Liver (tissue), 9 donors: ENCODE data around the gene TRIP6. TPM values are rescaled to one million over a fixed set of nuclear protein-coding genes. Genes with fewer than 3 reads are reported as not detected.

Experiments used
- DNase-seq: peaks from one replicate; pipeline ENCODE4 v3.0.0-alpha.2; 2017; ENCODE audit warnings: low spot score
- H3K27ac ChIP-seq, 2 donors: one replicate each; pipeline ENCODE4 v1.7.0; 2013; ENCODE audit warnings: inconsistent platforms in 2 of 2, low read length in 2 of 2, control low read depth in 1 of 2, low read depth in 1 of 2, mild to moderate bottlenecking in 1 of 2
- H3K27me3 ChIP-seq, 4 donors: one replicate each; pipeline versions ENCODE4 v1.6.1 to v1.7.0; 2013; ENCODE audit warnings: low read length in 3 of 4, inconsistent platforms in 1 of 4, mild to moderate bottlenecking in 1 of 4, moderate library complexity in 1 of 4; ENCODE audit not compliant: control insufficient read depth in 4 of 4, insufficient read depth in 4 of 4
- H3K36me3 ChIP-seq, 4 donors: one replicate each; pipeline versions ENCODE4 v1.6.1 to v1.7.0; 2013; ENCODE audit warnings: low read length in 3 of 4, mild to moderate bottlenecking in 3 of 4, low read depth in 1 of 4, moderate library complexity in 1 of 4; ENCODE audit not compliant: control insufficient read depth in 4 of 4, insufficient read depth in 3 of 4
- H3K4me1 ChIP-seq, 4 donors: one replicate each; pipeline versions ENCODE4 v1.6.1 to v1.7.0; 2013; ENCODE audit warnings: low read length in 3 of 4, mild to moderate bottlenecking in 3 of 4, moderate library complexity in 1 of 4; ENCODE audit not compliant: control insufficient read depth in 4 of 4, insufficient read depth in 4 of 4
- H3K4me3 ChIP-seq, 3 donors: one replicate each; pipeline versions ENCODE4 v1.6.1 to v1.7.0; 2013; ENCODE audit warnings: low read length in 3 of 3, control low read depth in 1 of 3, low read depth in 1 of 3, mild to moderate bottlenecking in 1 of 3
- H3K9ac ChIP-seq, 2 donors: one replicate each; pipeline ENCODE4 v1.7.0; 2013; ENCODE audit warnings: low read length in 2 of 2, mild to moderate bottlenecking in 2 of 2, moderate library complexity in 2 of 2, control low read depth in 1 of 2, low read depth in 1 of 2
- H3K9me3 ChIP-seq, 4 donors: one replicate each; pipeline versions ENCODE4 v1.6.1 to v1.7.0; 2013; ENCODE audit warnings: low read length in 3 of 4; ENCODE audit not compliant: control insufficient read depth in 4 of 4
- CTCF ChIP-seq: fragments of 150-350 bp; IDR thresholded peaks from 2 replicates; pipeline ENCODE4 v1.5.1; 2017; ENCODE audit warnings: improper control_type of control experiment, low read depth, low read length; ENCODE audit not compliant: missing input control
- EGR1 ChIP-seq, 2 donors: IDR thresholded peaks; 2 replicates each; pipeline ENCODE4 v1.6.1; 2016 to 2018; ENCODE audit warnings: antibody characterized with exemption in 2 of 2, low read depth in 2 of 2
- FOXA2 ChIP-seq: IDR thresholded peaks from 2 replicates; pipeline ENCODE4 v1.6.1; 2016; ENCODE audit warnings: antibody characterized with exemption
- GABPA ChIP-seq, 2 donors: IDR thresholded peaks in 1 of 2; conservative IDR thresholded peaks in 1 of 2; 2 replicates each; pipeline ENCODE4 v1.6.1; 2016; ENCODE audit warnings: antibody characterized with exemption in 2 of 2, mild to moderate bottlenecking in 1 of 2, moderate library complexity in 1 of 2
- HNF4A ChIP-seq, 2 donors: conservative IDR thresholded peaks; 2 replicates each; pipeline ENCODE4 v1.6.1; 2016; ENCODE audit warnings: antibody characterized with exemption in 2 of 2, mild to moderate bottlenecking in 2 of 2
- JUND ChIP-seq, 2 donors: IDR thresholded peaks; 2 replicates each; pipeline ENCODE4 v1.6.1; 2016; ENCODE audit warnings: antibody characterized with exemption in 2 of 2
- RAD21 ChIP-seq, 2 donors: IDR thresholded peaks; 2 replicates each; pipeline ENCODE4 v1.6.1; 2016; ENCODE audit warnings: antibody characterized with exemption in 2 of 2, mild to moderate bottlenecking in 2 of 2
- SP1 ChIP-seq: IDR thresholded peaks from 2 replicates; pipeline ENCODE4 v1.6.1; 2018; ENCODE audit warnings: antibody characterized with exemption, mild to moderate bottlenecking
- YY1 ChIP-seq: IDR thresholded peaks from 2 replicates; pipeline ENCODE4 v1.6.1; 2016; ENCODE audit warnings: antibody characterized with exemption, mild to moderate bottlenecking
- WGBS: extraction: QIAGEN DNeasy Blood & Tissue Kit; methylation state at CpG from one replicate; pipeline ENCODE4 v1.1.7; 2013; 5-methylcytosine and 5-hydroxymethylcytosine counted together
- polyA plus RNA-seq, 2 donors: library from polyadenylated mRNA; stranded (reverse) in 1 of 2; unstranded in 1 of 2; fragments of 200-250 nt in 1 of 2; fragments of >200 nt in 1 of 2; fragmentation: Nextera tagmentation in 1 of 2; extraction: Ambion mirVana in 1 of 2; gene quantifications; one replicate each; pipeline versions ENCODE4 v1.2.1 to v1.2.3, GENCODE V29; 2013 to 2015
- total RNA-seq, 2 donors: library from RNA; depleted of rRNA; stranded (reverse); fragments of >200 nt; gene quantifications; one replicate each; pipeline ENCODE4 v1.2.3, GENCODE V29; 2014
- donor health status: healthy.
- donor health status: healthy.
- donor health status: healthy.
- donor health status: healthy.
- donor health status: healthy.

TRIP6 gene
- total and polyA plus RNA-seq, 4 donors, result 14.6 to 30.7 (median 18.1) TPM

- H3K4me1 ChIP-seq, result peaks cover 5 to 43% (median 26%) of the 10 kb centered on the region in 4 donors
- TF ChIP-seq CTCF, result no peak
- TF ChIP-seq SP1, result no peak
- no peak for TF ChIP-seq FOXA2
- TF ChIP-seq EGR1 (IDR thresholded peaks at IDR 0.05; ENCODE audit: low read depth in 2 of 2), result no peak
- no peak for TF ChIP-seq RAD21 (IDR thresholded peaks at IDR 0.05)
- no peak for TF ChIP-seq HNF4A (conservative IDR thresholded peaks at IDR 0.05)
- TF ChIP-seq GABPA (IDR thresholded peaks at IDR 0.05 in 1 of 2, conservative IDR thresholded peaks at IDR 0.05 in 1 of 2), result no peak
- TF ChIP-seq JUND (IDR thresholded peaks at IDR 0.05), result no peak
- 92% methylated on average over 32 of the region's 32 CpGs for WGBS
- H3K9me3 ChIP-seq, result no peaks in the 10 kb centered on the region
- peaks cover 0 to 6% (median 0%) of the 10 kb centered on the region in 4 donors for H3K27me3 ChIP-seq
- H3K4me3 ChIP-seq, result no peak overlapping the region
- peaks cover 0 to 1% (median 0%) of the 10 kb centered on the region in 4 donors for H3K36me3 ChIP-seq
- DNase-seq, result no peak
- H3K9ac ChIP-seq, result no peak overlapping the region
- H3K27ac ChIP-seq, result no peak overlapping the region
These were observed 26.2 kb downstream of the TRIP6 start for GRCh38 chr7:100893318-100893895.

- Histone ChIP-seq H3K27me3 (peaks cover 0 to 6% (median 0%) of the 10 kb centered on the region in 4 donors), H3K27ac (no peak overlapping the region), H3K4me1 (peaks cover 0 to 36% (median 20%) of the 10 kb centered on the region in 4 donors), H3K4me3 (no peak overlapping the region), H3K9me3 (no peaks in the 10 kb centered on the region), H3K9ac (no peak overlapping the region), H3K36me3 (no peaks in the 10 kb centered on the region)
- 52% methylated on average over 40 of the region's 40 CpGs for WGBS
- peak; percentile 83 for DNase-seq
- TF ChIP-seq CTCF, result no peak
These were observed 26.9 kb downstream of the TRIP6 start for GRCh38 chr7:100893910-100894721.

GRCh38 chr7:100894860-100895700 is 27.9 kb downstream of the TRIP6 start:
- H3K36me3 ChIP-seq, result no peaks in the 10 kb centered on the region
- H3K9me3 ChIP-seq, result no peaks in the 10 kb centered on the region
- TF ChIP-seq CTCF, result peak; percentile 72
- TF ChIP-seq RAD21 (IDR thresholded peaks at IDR 0.05), result peak; percentile 77 to 82
- TF ChIP-seq YY1, result no peak
- peaks cover 0 to 31% (median 17%) of the 10 kb centered on the region in 4 donors for H3K4me1 ChIP-seq
- H3K4me3 ChIP-seq, result peak overlapping the region in 1 of 3 donors; percentile 46
- no peak overlapping the region for H3K9ac ChIP-seq
- peak; percentile 86 for DNase-seq
- H3K27me3 ChIP-seq, result peaks cover 0 to 6% (median 0%) of the 10 kb centered on the region in 4 donors
- peak overlapping the region in 1 of 2 donors; percentile 27 for H3K27ac ChIP-seq
- 1% methylated on average over 83 of the region's 83 CpGs for WGBS
